Measurements from ENCODE around the gene DNAI7.

The DNAI7 gene

DNA sequence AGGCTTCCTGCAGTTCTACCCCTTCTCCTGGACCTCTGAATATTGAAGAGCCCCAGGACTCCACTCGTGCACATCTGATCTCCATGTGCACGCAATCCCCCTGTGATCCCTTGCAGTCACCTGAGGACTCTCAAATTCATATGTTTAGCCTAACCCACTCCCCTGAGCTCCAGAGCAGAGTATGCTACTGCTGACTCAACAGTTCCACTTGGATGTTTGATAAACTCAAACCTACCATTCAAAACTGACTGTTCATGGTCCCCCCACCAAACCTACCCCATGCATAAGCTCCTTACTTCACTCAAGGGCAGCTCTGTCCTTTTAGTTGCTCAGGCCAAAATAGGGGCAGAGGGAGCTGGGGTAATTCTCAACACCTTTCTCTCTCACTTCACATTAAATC is 96.0 kb downstream of the DNAI7 start:
- no peak for DNase-seq

DNA sequence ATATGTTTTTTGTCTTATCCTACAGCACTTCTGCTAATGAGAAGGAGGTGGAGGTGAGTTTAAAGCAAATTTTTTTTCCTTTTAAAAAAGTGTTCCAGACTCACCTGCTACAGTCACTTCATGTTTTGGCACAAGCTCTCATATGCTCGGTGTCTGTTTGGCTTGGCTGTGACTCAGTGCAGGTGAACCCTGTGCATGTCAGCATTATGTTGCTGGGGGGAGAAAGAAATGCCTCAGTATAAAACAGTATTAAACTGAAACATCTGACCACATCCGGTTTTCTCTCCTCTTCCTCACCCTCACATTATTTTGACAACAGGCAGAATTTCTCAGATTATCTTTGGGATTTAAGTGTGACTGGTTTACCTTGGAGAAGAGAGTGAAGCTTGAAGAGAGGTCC is 105.2 kb downstream of the DNAI7 start:
- DNase-seq, result no peak

DNA sequence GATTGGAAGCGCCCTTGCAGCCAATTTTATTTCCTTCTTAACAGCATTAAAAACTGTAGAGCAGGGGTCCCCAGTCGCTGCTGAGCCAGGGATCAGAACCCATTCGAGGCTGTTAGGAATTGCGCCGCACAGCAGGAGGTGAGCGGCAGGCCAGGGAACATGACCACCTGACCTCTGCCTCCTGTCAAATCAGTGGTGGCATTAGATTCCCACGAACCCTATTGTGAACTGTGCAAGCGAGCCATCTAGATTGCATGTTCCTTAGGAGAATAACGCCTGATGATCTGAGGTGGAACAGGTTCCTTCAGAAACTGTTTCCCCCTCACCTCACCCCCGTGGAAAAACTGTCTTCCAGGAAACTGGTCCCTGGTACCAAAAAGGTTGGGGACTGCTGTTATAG is 107.4 kb downstream of the DNAI7 start:
- no peak for DNase-seq

DNA sequence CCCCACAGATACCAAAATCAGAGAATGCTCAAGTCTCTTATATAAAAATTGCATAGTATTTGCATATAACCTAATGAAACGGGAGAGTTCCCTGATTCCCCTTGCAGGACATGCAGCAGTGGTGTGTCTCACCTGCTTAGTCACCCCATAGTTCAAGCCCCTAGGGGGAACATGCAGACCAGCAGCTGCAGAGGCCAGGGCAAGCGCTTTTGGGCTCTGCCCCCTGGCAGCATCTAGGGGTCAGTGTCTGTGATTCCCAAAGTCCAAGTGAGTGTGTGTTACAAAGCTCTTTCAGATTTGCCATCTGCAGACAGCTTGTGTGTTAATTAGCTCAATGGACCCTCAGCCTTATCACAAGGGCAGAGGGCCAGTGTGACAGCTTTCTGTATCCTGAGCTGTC is 110.1 kb downstream of the DNAI7 start:
- no peak for DNase-seq

DNA sequence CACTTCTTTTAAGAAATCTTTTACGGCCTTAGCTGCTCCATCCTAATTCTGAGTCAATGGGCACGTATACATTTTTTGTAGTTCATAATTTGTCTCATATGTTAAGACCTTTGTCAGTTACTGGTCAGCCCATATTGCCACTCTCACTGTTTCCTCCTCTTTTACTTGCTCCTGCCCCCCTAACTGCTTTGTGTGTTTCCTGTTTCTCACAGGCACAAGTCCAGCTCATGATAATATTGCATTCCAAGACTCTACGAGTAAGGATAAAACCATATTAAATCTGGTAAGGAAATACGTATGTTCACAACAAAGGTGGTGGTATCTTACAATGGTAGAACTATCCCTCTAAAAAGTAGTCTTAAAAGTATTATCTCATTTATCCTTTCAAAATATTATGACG is 111.7 kb downstream of the DNAI7 start:
- no peak for DNase-seq

DNA sequence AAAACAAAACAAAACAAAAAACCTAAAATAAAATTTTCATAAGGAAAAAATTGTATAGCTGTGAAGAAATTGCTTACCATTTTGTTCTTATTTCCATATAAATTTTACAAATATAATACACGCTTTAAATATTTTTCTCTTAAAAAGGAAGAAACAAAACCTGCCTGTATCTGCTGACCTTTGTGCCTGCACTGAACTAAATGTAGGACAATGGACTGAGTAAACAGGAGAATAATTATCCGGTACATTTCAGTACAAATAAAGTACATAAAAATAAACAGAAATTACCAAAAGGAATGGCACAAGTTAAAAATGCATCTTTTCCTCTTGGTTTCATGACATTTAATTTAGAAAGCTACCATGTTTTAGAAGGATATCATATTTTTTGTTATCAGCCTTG is 112.3 kb downstream of the DNAI7 start:
- DNase-seq, result no peak

DNA sequence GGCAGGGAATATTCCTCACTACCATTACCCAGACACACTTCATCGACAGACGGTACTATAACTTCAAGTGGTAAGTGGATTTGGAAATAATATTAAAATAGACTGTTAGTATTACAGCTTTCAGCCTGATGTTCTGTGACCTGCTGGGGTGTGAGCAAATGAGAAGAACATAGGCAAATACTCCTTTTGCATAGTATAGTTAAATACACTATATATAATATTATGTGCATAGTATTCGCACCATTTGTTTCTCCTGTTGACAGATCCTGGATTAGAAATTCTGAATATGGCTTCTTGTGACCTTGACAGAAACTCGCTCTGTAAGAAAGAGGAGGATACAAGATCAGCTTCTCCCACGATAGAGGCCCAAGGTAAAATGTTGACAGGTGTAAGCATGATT is 115.6 kb downstream of the DNAI7 start:
- no peak for DNase-seq

DNA sequence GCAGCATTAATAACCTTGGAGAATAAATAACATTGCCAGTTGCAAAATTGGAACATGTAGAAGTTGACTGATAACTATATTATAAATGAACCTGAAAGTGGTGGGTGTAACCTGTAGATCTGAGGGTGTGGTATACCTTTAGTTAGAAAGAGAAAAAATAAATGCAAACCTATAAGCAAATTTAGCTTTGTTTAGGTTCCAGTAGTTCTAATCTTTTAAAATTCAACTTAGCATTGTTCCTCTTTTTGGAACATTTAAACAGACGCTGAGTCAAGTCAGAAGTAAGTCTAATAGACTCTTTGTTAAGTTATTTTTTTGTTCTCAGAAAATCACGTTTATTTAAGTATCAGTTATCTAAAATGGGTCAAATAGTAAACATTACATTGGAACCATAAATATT is 120.0 kb downstream of the DNAI7 start:
- no peak for DNase-seq

DNA sequence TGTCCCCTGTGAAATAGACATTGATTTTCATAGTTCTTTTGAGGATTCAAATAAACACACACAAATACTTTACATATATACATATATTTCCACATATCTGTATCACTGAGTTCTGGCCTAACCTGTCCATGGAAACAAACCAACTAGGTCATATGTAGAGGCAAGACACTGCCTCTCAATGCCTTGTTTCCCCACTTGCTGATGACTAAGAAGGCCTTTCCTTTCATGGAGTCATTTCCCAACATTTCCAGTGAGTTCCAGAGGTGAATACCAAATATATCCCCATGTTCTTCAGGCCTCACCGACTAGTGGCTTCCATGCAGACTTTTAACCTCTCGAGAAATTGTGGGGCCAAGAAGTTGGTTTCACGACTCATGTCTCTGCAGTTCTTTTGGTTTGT is 120.8 kb downstream of the DNAI7 start:
- no peak for DNase-seq

DNA sequence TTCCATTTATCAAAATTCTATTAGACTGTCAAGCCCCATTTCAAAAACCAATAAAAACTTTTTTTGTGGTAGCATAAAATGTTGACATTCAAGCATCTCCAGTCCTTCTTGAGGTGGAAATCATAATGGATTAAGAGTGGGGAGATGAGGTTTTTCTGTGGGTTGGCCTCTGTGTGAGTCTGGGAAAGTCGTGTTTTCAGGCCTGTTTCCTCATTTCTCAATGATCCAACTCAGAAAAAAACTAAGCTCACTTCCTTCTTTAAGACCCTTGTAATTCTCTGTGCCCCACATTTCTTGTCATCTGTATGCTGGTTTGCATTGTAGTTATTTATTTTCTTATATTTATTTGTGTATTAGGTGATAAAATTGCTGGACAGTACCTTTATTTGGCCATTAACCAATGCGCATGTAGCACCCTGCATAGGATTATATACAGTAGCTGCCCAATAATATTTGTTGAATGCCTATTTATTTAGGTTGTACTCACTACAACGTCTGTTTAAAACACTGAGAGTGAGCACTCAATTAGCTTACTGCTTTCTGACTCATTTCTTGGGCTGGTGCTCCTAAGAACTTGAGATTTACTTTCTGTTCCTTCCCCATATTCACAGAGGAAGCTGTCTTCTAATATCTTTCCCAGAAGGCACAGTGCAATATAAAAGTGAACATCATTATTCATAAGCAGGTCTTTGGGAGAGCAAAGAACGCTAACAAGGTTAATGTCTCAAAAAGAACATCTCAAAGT is 121.9 kb downstream of the DNAI7 start:
- no peak for DNase-seq

DNA sequence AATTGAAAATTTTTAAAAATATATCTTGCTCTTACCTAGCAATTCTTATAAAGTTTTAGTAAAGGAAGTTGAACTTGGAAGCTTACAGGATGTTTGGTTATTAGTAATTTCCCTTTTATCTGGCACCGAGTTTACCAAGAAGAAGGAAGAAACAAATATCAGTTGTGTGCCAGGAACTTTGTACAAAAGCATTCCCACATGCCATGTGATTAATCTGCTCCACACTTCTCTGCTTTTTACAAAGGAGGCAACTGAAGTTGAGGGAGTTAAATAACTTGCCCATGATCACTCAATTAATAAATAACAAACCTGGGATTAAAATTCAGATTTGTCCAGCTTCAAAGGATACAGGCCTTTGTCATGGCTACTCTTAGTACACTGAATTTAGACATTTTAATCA is 123.6 kb downstream of the DNAI7 start:
- no peak for DNase-seq

DNA sequence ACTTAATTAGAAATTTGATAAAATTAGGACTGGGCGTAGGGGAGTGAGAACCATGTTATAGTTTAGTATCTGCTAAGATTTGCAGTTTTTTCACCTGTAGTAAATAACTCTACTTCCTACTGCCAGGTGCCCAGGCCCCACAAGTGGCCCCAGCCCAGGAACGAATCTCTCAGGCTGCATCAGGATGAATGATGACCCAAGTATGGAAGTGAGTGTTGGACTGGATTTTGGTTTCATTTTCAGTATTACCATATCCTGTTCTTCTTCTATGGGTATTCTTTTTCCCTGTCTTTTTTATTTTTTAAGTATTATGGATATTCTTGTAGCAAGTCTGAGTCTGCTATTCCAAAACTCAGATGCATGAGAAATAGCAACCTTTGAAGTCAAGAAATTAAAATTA is 125.7 kb downstream of the DNAI7 start:
- no peak for DNase-seq

DNA sequence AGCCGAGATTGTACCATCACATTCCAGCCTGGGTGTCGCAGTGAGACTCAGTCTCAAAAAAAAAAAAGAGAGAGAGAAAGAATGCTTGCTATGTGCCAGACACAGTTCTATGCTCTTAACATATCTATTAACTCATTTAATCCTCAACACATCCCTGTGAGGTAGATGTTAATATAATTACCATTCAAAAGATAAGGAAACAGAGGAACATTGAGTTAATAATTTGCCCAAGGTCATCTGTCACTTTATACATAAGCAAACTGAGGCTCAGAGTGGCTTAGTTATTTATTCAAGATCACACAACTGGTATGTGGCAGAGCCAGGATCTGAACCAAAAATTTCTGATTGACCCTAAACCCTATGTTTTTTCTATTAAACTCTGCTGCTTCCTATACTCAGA is 129.9 kb downstream of the DNAI7 start:
- DNase-seq, result no peak

DNA sequence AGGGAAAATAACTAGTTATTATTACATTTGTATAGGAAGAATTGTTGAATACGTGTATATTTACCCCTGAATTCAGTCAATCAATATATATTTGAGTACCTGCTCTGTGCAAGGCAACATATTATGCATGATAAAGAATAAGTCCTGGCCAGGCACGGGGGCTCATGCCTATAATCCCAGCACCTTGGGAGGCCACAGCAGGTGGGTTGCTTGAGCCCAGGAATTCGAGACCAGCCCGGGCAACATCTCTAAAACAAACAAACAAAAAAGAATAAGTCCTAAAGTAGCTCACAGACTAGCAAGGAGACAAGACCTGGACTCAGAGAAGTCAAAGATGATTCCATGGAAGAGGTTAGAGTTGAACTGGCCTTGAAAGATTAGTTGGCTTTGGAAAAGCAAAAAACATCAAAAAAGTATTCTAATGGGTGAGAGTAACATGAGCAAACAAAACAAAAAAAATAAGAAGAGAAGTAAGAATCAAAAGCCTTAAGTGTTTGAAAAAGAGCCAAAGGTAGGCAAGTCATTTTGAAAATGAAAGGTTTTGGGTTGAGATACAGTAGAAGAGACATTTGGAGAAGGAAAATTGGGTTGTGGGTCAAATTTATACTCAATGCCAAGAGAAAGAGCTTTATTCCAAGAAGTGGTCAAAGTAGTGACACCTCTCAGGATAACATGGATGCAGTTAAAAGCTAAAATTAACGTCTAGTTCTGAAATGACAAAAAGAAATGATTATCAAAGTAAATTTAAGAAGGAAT is 130.9 kb downstream of the DNAI7 start:
- no peak for DNase-seq

DNA sequence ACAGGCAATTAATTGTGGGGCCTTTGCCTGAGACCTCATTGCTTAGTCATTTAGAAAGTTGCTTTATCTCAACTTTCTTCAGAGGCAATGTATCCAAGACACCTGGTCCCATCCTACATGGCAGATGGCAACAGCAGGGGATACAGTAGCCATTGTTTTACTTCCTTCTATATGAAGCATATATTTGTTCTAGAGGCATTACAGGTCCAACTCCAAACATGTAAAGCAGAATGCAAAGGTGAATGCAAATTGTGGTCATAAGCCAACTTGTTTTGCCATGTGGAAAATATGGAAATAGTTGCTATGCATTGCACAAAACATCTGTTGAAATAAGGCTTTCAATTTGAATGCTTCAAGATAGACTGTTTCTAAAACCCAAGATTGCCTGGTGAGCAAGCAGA is 136.3 kb downstream of the DNAI7 start:
- DNase-seq, result no peak
